Testis (tissue), 3 donors: ENCODE data around the gene PIEZO2. TPM values are rescaled to one million over a fixed set of nuclear protein-coding genes. Genes with fewer than 3 reads are reported as not detected.

Source experiments
- DNase-seq: peaks from one replicate; pipeline ENCODE4 v3.0.0-alpha.2; 2019
- H3K27ac ChIP-seq, 2 donors: fragments of 200-600 bp; sonication (generic); one replicate each; pipeline ENCODE4 v1.5.1; 2019
- H3K27me3 ChIP-seq: fragments of 200-600 bp; sonication (generic); one replicate; pipeline ENCODE4 v1.5.1; 2019
- H3K36me3 ChIP-seq: fragments of 200-600 bp; sonication (generic); one replicate; pipeline ENCODE4 v1.5.1; 2017; ENCODE audit warnings: low read depth; ENCODE audit errors: missing control alignments
- H3K4me1 ChIP-seq: fragments of 200-600 bp; sonication (generic); one replicate; pipeline ENCODE4 v1.5.1; 2019
- H3K4me3 ChIP-seq, 2 donors: fragments of 200-600 bp; sonication (generic); one replicate each; pipeline ENCODE4 v1.5.1; 2017 to 2019
- H3K9me3 ChIP-seq: fragments of 200-600 bp; sonication (generic); one replicate; pipeline ENCODE4 v1.5.1; 2017
- POLR2A ChIP-seq: fragments of 450-650 bp; IDR thresholded peaks from one replicate; pipeline ENCODE4 v1.6.1; 2017; ENCODE audit warnings: antibody characterized with exemption, mild to moderate bottlenecking, moderate library complexity
- WGBS, 2 donors: methylation state at CpG; one replicate each; pipeline ENCODE4 v1.1.5; 2018; 5-methylcytosine and 5-hydroxymethylcytosine counted together
- intact Hi-C: fragments of 100-400 bp; cut with DNase I; formaldehyde crosslinking; loops from one replicate; pipeline ENCODE4 v1.15.1; 2023; ENCODE audit warnings: low total_unique reads
- polyA plus RNA-seq: library from polyadenylated mRNA; stranded (reverse); fragments of 350-450 nt; fragmentation: Illumina TruSeq; extraction: RNeasy Lipid Tissue Mini Kit (QIAGEN cat#74804); gene quantifications from one replicate; pipeline ENCODE4 v1.2.3, GENCODE V29; 2014; ENCODE audit warnings: low read depth, low replicate concordance; ENCODE audit not compliant: insufficient read depth
- total RNA-seq, 2 donors: library from RNA; depleted of rRNA; stranded (reverse); fragments of >200 nt; gene quantifications; one replicate each; pipeline ENCODE4 v1.2.3, GENCODE V29; 2016
- TF ChIP-seq, protein P1 (sequence below), 3 experiments: fragments of 450-650 bp in 2 of 3; fragments of 200-600 bp in 1 of 3; sonication (generic) in 1 of 3; IDR thresholded peaks; one replicate each; pipeline ENCODE4 v1.5.1; 2016 to 2019; ENCODE audit warnings: antibody characterized with exemption in 3 of 3, mild to moderate bottlenecking in 2 of 3, moderate library complexity in 1 of 3

Gene PIEZO2
- total and polyA plus RNA-seq, 3 donors from 2014 or later, result 2.3 to 3.5 (median 3.0) TPM

DNA sequence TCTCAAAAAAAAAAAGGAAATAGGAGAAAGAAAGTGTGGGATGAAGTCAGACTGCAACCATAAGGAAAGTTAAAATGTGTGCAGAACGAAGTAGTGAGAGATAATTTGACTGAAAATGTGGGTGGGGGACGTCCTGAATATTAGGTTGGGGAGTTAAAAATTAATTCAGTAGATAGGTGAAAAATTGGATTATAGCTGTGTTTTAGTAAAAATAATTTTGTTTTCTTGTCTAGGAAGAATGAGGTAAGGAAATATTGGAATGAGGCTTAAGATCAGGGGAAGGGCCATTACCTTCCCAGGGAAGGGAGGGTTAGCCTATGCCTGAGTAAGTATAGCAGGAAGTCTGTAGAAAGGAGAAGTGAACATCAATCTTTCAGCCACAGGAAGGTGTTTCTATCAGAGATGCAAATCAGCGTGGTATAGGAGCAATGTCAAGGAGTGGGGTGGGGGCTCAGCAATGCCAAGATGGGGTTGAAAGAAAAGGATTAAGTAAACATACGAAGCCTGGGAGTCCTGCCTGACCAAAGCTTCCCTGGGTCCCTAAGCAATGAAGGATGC is 250.9 kb downstream of the PIEZO2 start:
- 85 to 89% methylated on average over 4 of the region's 4 CpGs for WGBS, 2 donors
- H3K4me1 ChIP-seq, result no peaks in the 10 kb centered on the region
- H3K4me3 ChIP-seq, result no peak overlapping the region
- no peaks in the 10 kb centered on the region for H3K27me3 ChIP-seq
- no peak overlapping the region for H3K27ac ChIP-seq
- H3K36me3 ChIP-seq, result no peaks in the 10 kb centered on the region
- no peak for DNase-seq
- intact Hi-C loops, result no loop called here
- TF ChIP-seq, protein P1, sequence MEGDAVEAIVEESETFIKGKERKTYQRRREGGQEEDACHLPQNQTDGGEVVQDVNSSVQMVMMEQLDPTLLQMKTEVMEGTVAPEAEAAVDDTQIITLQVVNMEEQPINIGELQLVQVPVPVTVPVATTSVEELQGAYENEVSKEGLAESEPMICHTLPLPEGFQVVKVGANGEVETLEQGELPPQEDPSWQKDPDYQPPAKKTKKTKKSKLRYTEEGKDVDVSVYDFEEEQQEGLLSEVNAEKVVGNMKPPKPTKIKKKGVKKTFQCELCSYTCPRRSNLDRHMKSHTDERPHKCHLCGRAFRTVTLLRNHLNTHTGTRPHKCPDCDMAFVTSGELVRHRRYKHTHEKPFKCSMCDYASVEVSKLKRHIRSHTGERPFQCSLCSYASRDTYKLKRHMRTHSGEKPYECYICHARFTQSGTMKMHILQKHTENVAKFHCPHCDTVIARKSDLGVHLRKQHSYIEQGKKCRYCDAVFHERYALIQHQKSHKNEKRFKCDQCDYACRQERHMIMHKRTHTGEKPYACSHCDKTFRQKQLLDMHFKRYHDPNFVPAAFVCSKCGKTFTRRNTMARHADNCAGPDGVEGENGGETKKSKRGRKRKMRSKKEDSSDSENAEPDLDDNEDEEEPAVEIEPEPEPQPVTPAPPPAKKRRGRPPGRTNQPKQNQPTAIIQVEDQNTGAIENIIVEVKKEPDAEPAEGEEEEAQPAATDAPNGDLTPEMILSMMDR (IDR thresholded peaks at IDR 0.05), result no peak
- TF ChIP-seq POLR2A, result no peak
- H3K9me3 ChIP-seq, result no peaks in the 10 kb centered on the region

DNA sequence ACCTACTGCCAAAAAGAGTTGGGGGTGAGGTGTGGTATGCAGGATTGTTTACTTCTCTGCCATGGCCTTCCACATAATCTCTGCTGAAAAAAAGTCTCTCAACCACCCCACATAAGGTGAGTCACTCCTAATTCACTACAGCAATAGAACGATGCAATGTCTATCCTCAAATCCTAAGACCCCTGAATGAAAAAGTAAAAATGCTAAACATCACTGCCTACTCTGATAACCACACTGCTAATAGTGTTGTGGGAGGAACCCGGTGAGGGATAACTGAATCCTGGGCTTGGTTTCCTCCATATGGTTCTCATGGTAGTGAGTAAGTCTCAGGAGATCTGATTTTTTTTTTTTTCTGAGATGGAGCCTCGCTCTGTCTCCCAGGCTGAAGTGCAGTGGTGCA is 252.5 kb downstream of the PIEZO2 start:
- no peaks in the 10 kb centered on the region for H3K4me1 ChIP-seq
- WGBS, 2 donors, result 72 to 88% methylated on average over 3 of the region's 3 CpGs

DNA sequence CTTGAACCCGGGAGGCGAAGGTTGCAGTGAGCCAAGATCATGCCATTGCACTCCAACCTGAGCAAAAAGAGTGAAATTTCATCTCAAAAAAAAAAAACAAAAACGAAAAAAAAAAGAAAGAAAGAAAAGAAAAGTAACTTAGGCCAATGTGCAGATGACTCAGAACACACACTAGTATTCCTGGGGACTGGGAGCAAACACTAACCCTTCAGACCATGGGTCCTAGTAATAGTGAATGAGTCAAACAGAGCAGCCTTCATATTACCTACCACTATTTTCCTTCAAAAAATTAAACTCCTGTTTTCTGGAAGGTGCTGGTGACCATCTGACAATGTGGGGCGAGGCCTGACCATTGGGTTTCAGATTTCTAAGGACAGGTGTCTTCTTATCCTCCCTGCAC is 253.4 kb downstream of the PIEZO2 start:
- Histone ChIP-seq H3K27ac (no peak overlapping the region), H3K4me1 (no peaks in the 10 kb centered on the region), H3K36me3 (no peaks in the 10 kb centered on the region), H3K9me3 (no peaks in the 10 kb centered on the region), H3K27me3 (no peaks in the 10 kb centered on the region), H3K4me3 (no peak overlapping the region)
- DNase-seq, result no peak
- intact Hi-C loops, result no loop called here
- TF ChIP-seq, protein P1 (IDR thresholded peaks at IDR 0.05), result no peak
- no peak for TF ChIP-seq POLR2A
- 69 to 75% methylated on average over 4 of the region's 4 CpGs for WGBS, 2 donors

More for the DNA sequence above, 252.5 kb downstream of the PIEZO2 start:
- no peaks in the 10 kb centered on the region for H3K27me3 ChIP-seq
- no peak overlapping the region for H3K27ac ChIP-seq
- H3K36me3 ChIP-seq, result no peaks in the 10 kb centered on the region
- no peak overlapping the region for H3K4me3 ChIP-seq
- intact Hi-C loops, result no loop called here
- H3K9me3 ChIP-seq, result no peaks in the 10 kb centered on the region
- no peak for DNase-seq
- TF ChIP-seq POLR2A, result no peak
- TF ChIP-seq, protein P1 (IDR thresholded peaks at IDR 0.05), result no peak

- H3K9me3 ChIP-seq, result no peaks in the 10 kb centered on the region
- no peak for DNase-seq
- no peak overlapping the region for H3K4me3 ChIP-seq
Observed at GRCh38 chr18:10894501-10894900, 254.9 kb downstream of the PIEZO2 start.

More at GRCh38 chr18:10894501-10894900, 254.9 kb downstream of the PIEZO2 start:
- no peaks in the 10 kb centered on the region for H3K4me1 ChIP-seq
- WGBS, 2 donors, result 66 to 79% methylated on average over 10 of the region's 10 CpGs
- intact Hi-C loops, result no loop called here
- no peaks in the 10 kb centered on the region for H3K27me3 ChIP-seq
- no peak for TF ChIP-seq POLR2A
- TF ChIP-seq, protein P1 (IDR thresholded peaks at IDR 0.05), result no peak
- no peak overlapping the region for H3K27ac ChIP-seq
- H3K36me3 ChIP-seq, result no peaks in the 10 kb centered on the region
